ENCODE results near the gene NOXA1. TPM values are rescaled to one million over a fixed set of nuclear protein-coding genes. Genes with fewer than 3 reads are reported as not detected.

The NOXA1 gene
- total RNA-seq, 1 donor, result 0.36 TPM

GRCh38 chr9:137395666-137396010, 27.6 kb upstream of the NOXA1 start:
- H3K4me3 ChIP-seq (ENCODE audit: low read depth, low read length), result no peak overlapping the region
- DNase-seq (ENCODE audit: low read depth), result no peak
- no peak for TF ChIP-seq CTCF (IDR thresholded peaks at IDR 0.05; ENCODE audit: insufficient read depth, low read length)

GRCh38 chr9:137396227-137396626, 27.0 kb upstream of the NOXA1 start:
- H3K4me3 ChIP-seq (ENCODE audit: low read depth, low read length), result no peak overlapping the region
- TF ChIP-seq CTCF (IDR thresholded peaks at IDR 0.05; ENCODE audit: insufficient read depth, low read length), result no peak
- peak; percentile 53 for DNase-seq (ENCODE audit: low read depth)

- DNase-seq (ENCODE audit: low read depth), result no peak
- no peak for TF ChIP-seq CTCF (IDR thresholded peaks at IDR 0.05; ENCODE audit: insufficient read depth, low read length)
- H3K4me3 ChIP-seq (ENCODE audit: low read depth, low read length), result no peak overlapping the region
Observed at GRCh38 chr9:137396634-137397367, 26.4 kb upstream of the NOXA1 start.

- DNase-seq (ENCODE audit: low read depth), result no peak
- H3K4me3 ChIP-seq (ENCODE audit: low read depth, low read length), result no peak overlapping the region
- no peak for TF ChIP-seq CTCF (IDR thresholded peaks at IDR 0.05; ENCODE audit: insufficient read depth, low read length)
Observed at GRCh38 chr9:137397675-137398423, 25.3 kb upstream of the NOXA1 start.

GRCh38 chr9:137398561-137399468, 24.4 kb upstream of the NOXA1 start:
- H3K4me3 ChIP-seq (ENCODE audit: low read depth, low read length), result no peak overlapping the region
- TF ChIP-seq CTCF (IDR thresholded peaks at IDR 0.05; ENCODE audit: insufficient read depth, low read length), result no peak
- DNase-seq (ENCODE audit: low read depth), result no peak

GRCh38 chr9:137402746-137403145, 20.4 kb upstream of the NOXA1 start:
- no peak overlapping the region for H3K4me3 ChIP-seq (ENCODE audit: low read depth, low read length)
- no peak for DNase-seq (ENCODE audit: low read depth)
- no peak for TF ChIP-seq CTCF (IDR thresholded peaks at IDR 0.05; ENCODE audit: insufficient read depth, low read length)
